ENCODE results near the gene ADI1.

Gene ADI1

DNA sequence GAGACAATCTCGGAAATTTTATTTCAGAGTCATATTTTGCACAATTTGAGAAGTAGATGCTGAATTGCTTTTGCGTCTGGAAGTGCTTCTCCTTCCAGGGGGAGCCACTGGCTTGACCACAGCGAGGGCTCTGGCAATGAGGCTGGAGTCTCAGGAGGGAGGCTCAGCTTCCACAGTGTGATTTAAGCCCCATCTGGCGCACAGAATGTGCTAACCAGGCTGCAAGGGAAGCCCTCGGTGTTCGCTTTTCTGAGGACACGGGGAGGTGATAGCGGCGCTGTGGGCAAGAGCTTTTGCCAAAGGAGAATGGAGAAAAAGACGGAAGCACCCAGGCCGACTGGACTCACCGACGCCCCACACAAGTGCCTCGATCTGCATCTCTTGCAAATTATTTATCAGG lies 52.4 kb downstream of the ADI1 start:
- no peak for DNase-seq (ENCODE audit: low read depth)
- TF ChIP-seq, protein P1, sequence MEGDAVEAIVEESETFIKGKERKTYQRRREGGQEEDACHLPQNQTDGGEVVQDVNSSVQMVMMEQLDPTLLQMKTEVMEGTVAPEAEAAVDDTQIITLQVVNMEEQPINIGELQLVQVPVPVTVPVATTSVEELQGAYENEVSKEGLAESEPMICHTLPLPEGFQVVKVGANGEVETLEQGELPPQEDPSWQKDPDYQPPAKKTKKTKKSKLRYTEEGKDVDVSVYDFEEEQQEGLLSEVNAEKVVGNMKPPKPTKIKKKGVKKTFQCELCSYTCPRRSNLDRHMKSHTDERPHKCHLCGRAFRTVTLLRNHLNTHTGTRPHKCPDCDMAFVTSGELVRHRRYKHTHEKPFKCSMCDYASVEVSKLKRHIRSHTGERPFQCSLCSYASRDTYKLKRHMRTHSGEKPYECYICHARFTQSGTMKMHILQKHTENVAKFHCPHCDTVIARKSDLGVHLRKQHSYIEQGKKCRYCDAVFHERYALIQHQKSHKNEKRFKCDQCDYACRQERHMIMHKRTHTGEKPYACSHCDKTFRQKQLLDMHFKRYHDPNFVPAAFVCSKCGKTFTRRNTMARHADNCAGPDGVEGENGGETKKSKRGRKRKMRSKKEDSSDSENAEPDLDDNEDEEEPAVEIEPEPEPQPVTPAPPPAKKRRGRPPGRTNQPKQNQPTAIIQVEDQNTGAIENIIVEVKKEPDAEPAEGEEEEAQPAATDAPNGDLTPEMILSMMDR (conservative IDR thresholded peaks at IDR 0.05; ENCODE audit: low read depth, low read length) = no peak
- H3K4me3 ChIP-seq (ENCODE audit: low read length) = no peak overlapping the region

DNA sequence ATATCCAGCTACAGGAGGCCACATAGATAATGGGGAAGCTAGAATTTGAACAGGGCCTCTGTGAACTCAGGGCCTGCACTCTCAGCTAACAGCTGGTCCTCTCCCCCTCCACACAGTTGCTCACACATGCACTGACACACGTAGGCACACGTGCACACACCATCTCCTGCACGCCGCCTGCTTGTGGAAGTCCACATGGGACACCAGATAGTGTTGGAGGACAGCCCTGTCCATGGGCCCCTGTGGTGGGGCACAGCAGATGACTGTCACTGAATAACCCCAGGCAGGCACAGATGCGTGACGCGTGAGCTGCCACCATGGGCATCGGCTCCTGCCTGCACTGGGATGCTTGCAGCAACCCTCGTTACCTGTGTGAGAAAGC lies 52.9 kb downstream of the ADI1 start:
- H3K4me3 ChIP-seq (ENCODE audit: low read length) = no peak overlapping the region
- DNase-seq (ENCODE audit: low read depth) = no peak
- TF ChIP-seq, protein P1 (conservative IDR thresholded peaks at IDR 0.05; ENCODE audit: low read depth, low read length) = no peak

DNA sequence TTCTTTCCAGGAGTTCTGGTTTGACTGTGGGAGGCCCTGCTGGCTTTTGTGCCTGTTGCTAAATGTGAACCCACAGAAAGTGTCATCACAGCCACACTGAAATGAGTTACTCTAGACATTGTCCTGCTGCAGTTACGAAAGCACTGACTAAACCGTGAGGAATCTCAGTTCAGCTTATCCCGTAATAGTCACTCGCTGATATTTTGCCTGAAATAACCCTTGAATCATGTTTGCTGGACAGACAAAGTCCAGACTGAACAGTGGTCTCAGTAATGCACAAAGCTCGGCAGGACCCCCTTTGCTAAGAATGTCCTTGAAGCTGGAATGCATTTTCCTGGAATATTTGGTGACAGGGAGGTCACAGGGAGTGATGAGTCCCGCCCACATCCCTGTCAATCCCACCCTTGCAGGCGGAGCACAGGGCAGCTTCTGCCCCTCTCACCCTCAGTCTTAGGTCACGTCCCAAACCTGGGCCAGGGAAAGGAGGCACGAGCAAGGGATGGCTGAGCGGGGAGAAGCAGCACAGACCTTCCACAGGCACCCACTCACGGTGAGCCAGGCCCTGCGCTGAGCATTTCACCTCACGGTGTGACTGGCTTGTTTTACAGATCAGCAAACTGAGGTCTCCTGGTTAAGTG lies 53.4 kb downstream of the ADI1 start:
- DNase-seq (ENCODE audit: low read depth) = peak; percentile 75
- TF ChIP-seq, protein P1 (conservative IDR thresholded peaks at IDR 0.05; ENCODE audit: low read depth, low read length) = no peak
- H3K4me3 ChIP-seq (ENCODE audit: low read length) = no peak overlapping the region

DNA sequence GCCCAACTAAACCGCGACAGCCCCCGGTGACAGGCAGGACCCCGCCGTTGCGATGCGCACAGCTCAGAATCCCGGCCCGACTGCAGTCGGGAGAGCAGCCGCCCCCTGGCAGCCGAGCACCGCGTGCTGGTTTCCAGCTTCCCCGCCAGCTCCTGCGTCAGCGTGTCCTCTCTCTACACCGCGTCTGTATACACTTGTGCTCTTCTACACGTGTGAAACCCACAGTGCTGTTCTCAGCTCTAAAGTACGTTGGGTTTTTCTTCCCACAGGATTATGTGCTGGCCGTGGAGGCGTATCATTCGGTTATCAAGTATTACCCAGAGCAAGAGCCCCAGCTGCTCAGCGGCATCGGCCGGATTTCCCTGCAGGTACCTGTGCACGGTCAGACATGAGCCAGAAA lies 54.0 kb downstream of the ADI1 start:
- no peak overlapping the region for H3K4me3 ChIP-seq (ENCODE audit: low read length)
- no peak for DNase-seq (ENCODE audit: low read depth)
- TF ChIP-seq, protein P1 (conservative IDR thresholded peaks at IDR 0.05; ENCODE audit: low read depth, low read length) = no peak

DNA sequence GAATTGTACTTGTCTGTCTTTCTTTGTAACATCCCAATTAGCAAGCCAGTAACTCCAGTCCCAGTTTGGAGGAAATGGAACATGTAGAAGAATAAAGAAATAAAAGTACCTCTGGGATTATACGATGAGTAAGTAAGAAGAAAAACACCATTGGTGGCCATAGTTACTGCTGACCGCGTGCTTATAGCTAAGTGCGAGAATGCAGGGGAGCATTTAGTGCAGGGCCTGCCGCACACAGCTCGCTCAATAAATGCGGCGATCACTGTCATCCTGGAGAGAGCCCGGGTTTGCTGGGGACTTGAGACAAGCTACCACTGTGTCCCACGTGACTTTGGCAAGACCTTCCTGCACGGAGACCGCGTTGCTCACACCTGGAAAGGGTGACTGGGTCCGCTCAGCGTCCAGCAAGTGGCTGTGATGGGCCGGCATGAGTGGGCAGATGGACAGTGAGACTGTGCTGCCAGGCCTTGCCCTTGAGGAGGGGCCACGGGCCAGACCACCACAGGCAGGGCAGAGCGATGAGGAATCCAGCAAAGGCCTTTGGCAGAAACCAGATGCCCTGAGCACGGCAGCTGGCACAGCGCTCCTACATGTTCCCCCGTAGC lies 54.8 kb downstream of the ADI1 start:
- no peak overlapping the region for H3K4me3 ChIP-seq (ENCODE audit: low read length)
- DNase-seq (ENCODE audit: low read depth) = no peak
- TF ChIP-seq, protein P1 (conservative IDR thresholded peaks at IDR 0.05; ENCODE audit: low read depth, low read length) = no peak

DNA sequence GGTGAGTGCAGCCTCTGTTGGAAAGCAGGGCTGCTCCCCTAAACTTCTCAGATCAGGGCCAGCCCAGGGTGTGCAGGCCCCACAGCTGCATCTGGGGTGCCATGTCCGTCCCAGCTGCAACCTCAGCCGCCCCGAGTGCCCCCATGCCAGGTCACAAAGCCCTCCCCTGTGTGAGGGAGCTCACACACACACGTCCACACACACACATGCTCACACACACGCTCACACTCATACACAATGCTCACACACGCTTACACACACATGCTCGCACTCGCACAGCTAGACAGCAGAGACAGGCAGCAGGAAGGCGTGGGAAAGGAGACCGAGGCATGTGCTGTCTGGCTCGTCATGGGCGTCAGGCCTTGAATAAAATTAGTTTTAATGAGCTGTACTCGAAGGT lies 55.4 kb downstream of the ADI1 start:
- H3K4me3 ChIP-seq (ENCODE audit: low read length) = no peak overlapping the region
- no peak for DNase-seq (ENCODE audit: low read depth)
- TF ChIP-seq, protein P1 (conservative IDR thresholded peaks at IDR 0.05; ENCODE audit: low read depth, low read length) = no peak

DNA sequence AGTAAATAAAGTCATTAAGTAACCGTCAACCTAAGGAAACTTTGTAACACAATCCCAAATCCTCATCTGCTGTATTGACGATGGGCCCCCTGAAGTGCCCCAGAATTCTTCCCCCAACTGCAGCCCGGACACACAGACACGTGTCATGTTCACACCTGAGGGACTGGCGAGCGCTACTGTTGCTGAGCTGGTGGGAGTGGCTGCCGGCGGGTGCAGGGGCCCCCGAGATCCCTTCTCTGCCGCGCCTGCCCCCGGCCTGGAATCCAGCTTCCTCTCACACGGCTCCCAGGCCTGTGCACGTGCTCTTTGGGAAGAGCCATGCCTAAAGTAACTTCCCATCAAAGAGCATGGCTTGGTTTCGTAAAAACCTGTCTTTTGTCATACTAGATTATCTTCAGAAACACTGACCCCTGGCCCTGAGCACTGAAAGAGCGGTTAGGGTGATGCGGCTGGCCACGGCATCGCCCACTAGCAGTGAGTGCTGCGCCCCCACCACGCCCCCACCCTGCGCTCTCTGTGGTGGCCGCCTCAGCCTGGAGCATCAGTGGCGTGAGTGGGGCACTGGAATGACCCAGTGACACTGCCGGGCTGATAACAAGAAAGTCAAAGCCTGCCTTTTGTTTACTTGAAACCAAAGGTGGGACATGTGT lies 56.0 kb downstream of the ADI1 start:
- no peak overlapping the region for H3K4me3 ChIP-seq (ENCODE audit: low read length)
- no peak for DNase-seq (ENCODE audit: low read depth)
- TF ChIP-seq, protein P1 (conservative IDR thresholded peaks at IDR 0.05; ENCODE audit: low read depth, low read length) = no peak
